Memory B cell (primary cell): ENCODE results near the gene ROBO1.

Experiments used
- ATAC-seq: fragments of 150-1000 bp; cut with Tn5 transposase; 2 replicates; pipeline ENCODE4 v1.10.0; 2021; ENCODE audit warnings: low read depth, mild to moderate bottlenecking, moderate library complexity
- DNase-seq, 2 donors: peaks; one replicate each; pipeline ENCODE4 v3.0.0; 2022; ENCODE audit warnings: low spot score in 2 of 2
- H3K27ac Mint-ChIP-seq: one replicate; pipeline ENCODE4 v1.8.0; 2022; ENCODE audit warnings: mild to moderate bottlenecking, moderate library complexity, mixed read lengths
- H3K27me3 Mint-ChIP-seq: one replicate; pipeline ENCODE4 v1.8.0; 2022; ENCODE audit warnings: mixed read lengths
- H3K36me3 Mint-ChIP-seq: one replicate; pipeline ENCODE4 v1.8.0; 2022; ENCODE audit warnings: mild to moderate bottlenecking, mixed read lengths
- H3K4me1 Mint-ChIP-seq: one replicate; pipeline ENCODE4 v1.8.0; 2022; ENCODE audit warnings: mixed read lengths
- H3K4me3 Mint-ChIP-seq: one replicate; pipeline ENCODE4 v1.8.0; 2022; ENCODE audit warnings: mild to moderate bottlenecking, moderate library complexity, mixed read lengths
- H3K9me3 Mint-ChIP-seq: one replicate; pipeline ENCODE4 v1.8.0; 2022; ENCODE audit warnings: mixed read lengths

ROBO1 gene

GRCh38 chr3:79651536-79652065 is 116.2 kb downstream of the ROBO1 start:
- no peak overlapping the region for H3K4me3 Mint-ChIP-seq
- peaks cover 3% of the 10 kb centered on the region for H3K9me3 Mint-ChIP-seq
- no peak for ATAC-seq
- H3K36me3 Mint-ChIP-seq: no peaks in the 10 kb centered on the region
- H3K27ac Mint-ChIP-seq: no peak overlapping the region
- H3K27me3 Mint-ChIP-seq: no peaks in the 10 kb centered on the region
- DNase-seq: no peak
- no peaks in the 10 kb centered on the region for H3K4me1 Mint-ChIP-seq

- ATAC-seq (no peak), DNase-seq (no peak)
- peaks cover 5% of the 10 kb centered on the region for H3K9me3 Mint-ChIP-seq
- H3K36me3 Mint-ChIP-seq: no peaks in the 10 kb centered on the region
- no peaks in the 10 kb centered on the region for H3K4me1 Mint-ChIP-seq
- H3K27me3 Mint-ChIP-seq: no peaks in the 10 kb centered on the region
- H3K27ac Mint-ChIP-seq: no peak overlapping the region
- no peak overlapping the region for H3K4me3 Mint-ChIP-seq
Measured at GRCh38 chr3:79639855-79640254, 127.9 kb downstream of the ROBO1 start.

GRCh38 chr3:79636372-79636771 is 131.4 kb downstream of the ROBO1 start:
- no peak for ATAC-seq
- no peaks in the 10 kb centered on the region for H3K4me1 Mint-ChIP-seq
- H3K36me3 Mint-ChIP-seq: no peaks in the 10 kb centered on the region
- no peaks in the 10 kb centered on the region for H3K27me3 Mint-ChIP-seq
- H3K27ac Mint-ChIP-seq: no peak overlapping the region
- no peak for DNase-seq
- H3K9me3 Mint-ChIP-seq: peaks cover 7% of the 10 kb centered on the region
- H3K4me3 Mint-ChIP-seq: no peak overlapping the region

- DNase-seq (no peak), ATAC-seq (no peak)
- Mint-ChIP-seq H3K4me3 (no peak overlapping the region), H3K9me3 (peaks cover 12% of the 10 kb centered on the region), H3K4me1 (no peaks in the 10 kb centered on the region), H3K27me3 (no peaks in the 10 kb centered on the region), H3K27ac (no peak overlapping the region), H3K36me3 (no peaks in the 10 kb centered on the region)
Measured at GRCh38 chr3:79632842-79633241, 135.0 kb downstream of the ROBO1 start.

GRCh38 chr3:79618883-79619282 is 148.9 kb downstream of the ROBO1 start:
- Mint-ChIP-seq H3K27me3 (no peaks in the 10 kb centered on the region), H3K9me3 (peaks cover 26% of the 10 kb centered on the region), H3K36me3 (peaks cover 2% of the 10 kb centered on the region), H3K27ac (no peak overlapping the region), H3K4me1 (no peaks in the 10 kb centered on the region), H3K4me3 (no peak overlapping the region)
- ATAC-seq: no peak
- DNase-seq: no peak

GRCh38 chr3:79606414-79606813 is 161.4 kb downstream of the ROBO1 start:
- no peaks in the 10 kb centered on the region for H3K4me1 Mint-ChIP-seq
- peaks cover 15% of the 10 kb centered on the region for H3K9me3 Mint-ChIP-seq
- H3K27ac Mint-ChIP-seq: no peak overlapping the region
- no peak for ATAC-seq
- no peaks in the 10 kb centered on the region for H3K27me3 Mint-ChIP-seq
- no peaks in the 10 kb centered on the region for H3K36me3 Mint-ChIP-seq
- no peak overlapping the region for H3K4me3 Mint-ChIP-seq
- no peak for DNase-seq

- no peaks in the 10 kb centered on the region for H3K36me3 Mint-ChIP-seq
- ATAC-seq (no peak), DNase-seq (no peak)
- no peak overlapping the region for H3K4me3 Mint-ChIP-seq
- peaks cover 17% of the 10 kb centered on the region for H3K9me3 Mint-ChIP-seq
- H3K27me3 Mint-ChIP-seq: no peaks in the 10 kb centered on the region
- H3K4me1 Mint-ChIP-seq: no peaks in the 10 kb centered on the region
- no peak overlapping the region for H3K27ac Mint-ChIP-seq
Measured at GRCh38 chr3:79604681-79605080, 163.1 kb downstream of the ROBO1 start.

- H3K27me3 Mint-ChIP-seq: no peaks in the 10 kb centered on the region
- no peaks in the 10 kb centered on the region for H3K4me1 Mint-ChIP-seq
- no peak for DNase-seq
- no peak for ATAC-seq
- H3K27ac Mint-ChIP-seq: no peak overlapping the region
- H3K4me3 Mint-ChIP-seq: no peak overlapping the region
- no peaks in the 10 kb centered on the region for H3K36me3 Mint-ChIP-seq
- H3K9me3 Mint-ChIP-seq: peaks cover 14% of the 10 kb centered on the region
Measured at GRCh38 chr3:79602385-79602784, 165.4 kb downstream of the ROBO1 start.

- H3K4me3 Mint-ChIP-seq: no peak overlapping the region
- peaks cover 5% of the 10 kb centered on the region for H3K9me3 Mint-ChIP-seq
- H3K27me3 Mint-ChIP-seq: no peaks in the 10 kb centered on the region
- no peaks in the 10 kb centered on the region for H3K4me1 Mint-ChIP-seq
- DNase-seq: no peak
- no peaks in the 10 kb centered on the region for H3K36me3 Mint-ChIP-seq
- no peak overlapping the region for H3K27ac Mint-ChIP-seq
- no peak for ATAC-seq
Measured at GRCh38 chr3:79598594-79598993, 169.2 kb downstream of the ROBO1 start.

GRCh38 chr3:79597709-79598108 is 170.1 kb downstream of the ROBO1 start:
- DNase-seq: no peak
- Mint-ChIP-seq H3K27me3 (no peaks in the 10 kb centered on the region), H3K9me3 (peaks cover 5% of the 10 kb centered on the region), H3K27ac (no peak overlapping the region), H3K4me1 (no peaks in the 10 kb centered on the region), H3K36me3 (no peaks in the 10 kb centered on the region), H3K4me3 (no peak overlapping the region)
- no peak for ATAC-seq

GRCh38 chr3:79587150-79587549 is 180.6 kb downstream of the ROBO1 start:
- no peaks in the 10 kb centered on the region for H3K27me3 Mint-ChIP-seq
- DNase-seq (no peak), ATAC-seq (no peak)
- no peaks in the 10 kb centered on the region for H3K9me3 Mint-ChIP-seq
- no peaks in the 10 kb centered on the region for H3K4me1 Mint-ChIP-seq
- no peak overlapping the region for H3K4me3 Mint-ChIP-seq
- H3K36me3 Mint-ChIP-seq: no peaks in the 10 kb centered on the region
- H3K27ac Mint-ChIP-seq: no peak overlapping the region

- Mint-ChIP-seq H3K36me3 (no peaks in the 10 kb centered on the region), H3K27me3 (no peaks in the 10 kb centered on the region), H3K4me1 (no peaks in the 10 kb centered on the region), H3K27ac (no peak overlapping the region), H3K9me3 (no peaks in the 10 kb centered on the region), H3K4me3 (no peak overlapping the region)
- no peak for ATAC-seq
- no peak for DNase-seq
Measured at GRCh38 chr3:79586232-79586631, 181.6 kb downstream of the ROBO1 start.

- no peak for DNase-seq
- ATAC-seq: no peak
- Mint-ChIP-seq H3K27ac (no peak overlapping the region), H3K36me3 (no peaks in the 10 kb centered on the region), H3K4me1 (no peaks in the 10 kb centered on the region), H3K4me3 (no peak overlapping the region), H3K27me3 (no peaks in the 10 kb centered on the region), H3K9me3 (peaks cover 1% of the 10 kb centered on the region)
Measured at GRCh38 chr3:79572930-79573329, 194.9 kb downstream of the ROBO1 start.

GRCh38 chr3:79568938-79569337 is 198.9 kb downstream of the ROBO1 start:
- no peak for ATAC-seq
- H3K4me3 Mint-ChIP-seq: no peak overlapping the region
- H3K27ac Mint-ChIP-seq: no peak overlapping the region
- H3K36me3 Mint-ChIP-seq: no peaks in the 10 kb centered on the region
- H3K27me3 Mint-ChIP-seq: no peaks in the 10 kb centered on the region
- DNase-seq: no peak
- H3K9me3 Mint-ChIP-seq: peaks cover 5% of the 10 kb centered on the region
- H3K4me1 Mint-ChIP-seq: no peaks in the 10 kb centered on the region

- no peaks in the 10 kb centered on the region for H3K36me3 Mint-ChIP-seq
- H3K9me3 Mint-ChIP-seq: peaks cover 5% of the 10 kb centered on the region
- DNase-seq: no peak
- H3K27ac Mint-ChIP-seq: no peak overlapping the region
- no peaks in the 10 kb centered on the region for H3K4me1 Mint-ChIP-seq
- no peak overlapping the region for H3K4me3 Mint-ChIP-seq
- ATAC-seq: no peak
- no peaks in the 10 kb centered on the region for H3K27me3 Mint-ChIP-seq
Measured at GRCh38 chr3:79564192-79564591, 203.6 kb downstream of the ROBO1 start.
